GM19397 (cell line): ENCODE data around the gene SASH1.

Experiments used
- ATAC-seq: cut with Tn5 transposase; IDR thresholded peaks from one replicate; pipeline ENCODE4 v1.9.1; 2021; ENCODE audit warnings: mild to moderate bottlenecking, moderate library complexity; ENCODE audit not compliant: unreplicated experiment

Gene SASH1

DNA sequence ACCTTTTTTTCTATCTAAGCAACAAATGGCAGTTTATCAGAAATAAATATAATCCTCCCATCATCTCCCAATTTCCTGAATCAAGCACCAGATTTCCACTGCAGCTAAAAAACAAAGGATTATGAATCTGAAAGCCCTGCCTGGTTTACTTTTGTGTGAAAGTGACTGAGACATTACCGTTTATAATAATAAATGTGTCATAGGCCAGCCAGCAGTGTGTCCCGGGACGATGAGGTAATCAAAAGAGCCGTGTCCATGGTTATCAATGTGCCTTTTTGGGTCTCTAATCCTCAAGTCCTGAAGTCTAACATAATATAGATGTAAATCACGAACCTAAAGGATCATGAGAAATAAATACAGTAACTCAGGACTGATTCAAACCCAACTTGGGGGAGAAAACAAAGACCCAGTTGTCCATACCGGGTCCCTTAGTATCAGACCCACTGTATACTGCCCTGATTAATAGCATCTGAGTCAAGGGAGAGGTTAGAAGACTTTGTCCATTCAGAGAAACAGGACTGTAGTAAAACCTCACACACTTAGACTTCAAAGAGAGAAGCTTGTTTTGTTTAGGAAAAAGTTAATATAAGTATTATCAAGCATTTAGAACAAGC lies 149.1 kb downstream of the SASH1 start:
- no peak for ATAC-seq

DNA sequence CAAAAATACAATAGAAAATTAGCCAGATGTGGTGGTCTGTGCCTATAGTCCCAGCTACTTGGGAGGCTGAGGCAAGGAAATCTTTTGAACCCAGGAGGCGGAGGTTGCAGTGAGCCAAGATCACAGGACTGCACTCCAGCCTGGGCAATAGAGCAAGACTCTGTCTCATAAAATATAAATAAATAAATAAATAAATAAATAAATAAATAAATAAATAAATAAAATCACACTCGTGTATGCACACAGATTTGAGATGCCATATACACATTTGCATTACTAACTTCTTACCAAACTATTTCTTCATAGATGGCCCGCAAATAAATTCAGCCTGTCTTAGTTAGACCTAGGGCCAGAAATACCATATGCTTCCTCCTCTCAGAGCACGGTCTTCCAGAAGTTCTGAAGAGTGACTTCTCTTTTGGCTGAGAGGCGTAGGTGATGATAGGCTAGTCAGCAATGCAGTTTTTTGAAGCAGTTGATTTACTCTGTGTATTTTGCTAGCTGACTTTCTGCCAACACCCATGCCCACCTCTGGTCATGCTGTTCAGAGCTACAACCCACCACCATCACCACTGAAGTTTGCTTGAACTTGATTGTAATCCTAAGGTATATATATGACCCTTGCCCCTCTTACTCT lies 150.1 kb downstream of the SASH1 start:
- no peak for ATAC-seq

DNA sequence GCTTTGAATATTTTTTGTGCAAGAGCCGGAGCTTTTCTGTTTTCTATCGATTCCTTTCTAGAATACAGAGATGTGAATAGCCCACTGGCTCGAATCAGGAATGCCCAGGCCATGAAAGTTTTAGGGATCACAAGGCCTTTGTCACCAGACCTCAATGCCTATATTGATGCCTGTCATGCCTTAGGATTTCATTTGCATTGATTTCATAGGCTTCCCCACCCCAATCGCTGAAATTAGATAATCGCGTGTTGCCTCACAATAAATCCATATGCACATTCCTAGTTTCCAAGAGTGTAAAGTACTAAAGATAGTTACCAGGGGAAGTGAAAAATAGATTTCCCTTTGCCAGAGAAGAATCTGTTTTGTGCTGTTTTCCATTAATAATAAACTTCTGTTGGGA lies 150.8 kb downstream of the SASH1 start:
- ATAC-seq: no peak

DNA sequence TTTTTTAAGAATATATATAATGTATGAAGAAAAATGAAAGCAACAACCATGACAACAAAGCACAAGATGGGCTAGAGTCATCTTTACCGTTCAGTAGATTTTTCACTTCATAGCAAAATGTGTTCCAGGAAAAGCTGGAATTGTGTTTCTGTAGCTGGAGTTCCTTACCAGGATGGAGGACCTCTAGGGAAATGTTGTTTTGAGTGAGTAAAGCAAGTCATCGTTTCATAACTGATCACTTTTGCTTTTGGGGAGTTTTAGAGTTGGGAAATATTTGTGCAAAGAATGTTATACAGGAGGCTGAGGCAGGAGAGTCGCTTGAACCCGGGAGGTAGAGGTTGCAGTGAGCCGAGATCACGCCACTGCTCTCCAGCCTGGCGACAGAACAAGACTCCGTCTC lies 151.6 kb downstream of the SASH1 start:
- ATAC-seq: no peak

DNA sequence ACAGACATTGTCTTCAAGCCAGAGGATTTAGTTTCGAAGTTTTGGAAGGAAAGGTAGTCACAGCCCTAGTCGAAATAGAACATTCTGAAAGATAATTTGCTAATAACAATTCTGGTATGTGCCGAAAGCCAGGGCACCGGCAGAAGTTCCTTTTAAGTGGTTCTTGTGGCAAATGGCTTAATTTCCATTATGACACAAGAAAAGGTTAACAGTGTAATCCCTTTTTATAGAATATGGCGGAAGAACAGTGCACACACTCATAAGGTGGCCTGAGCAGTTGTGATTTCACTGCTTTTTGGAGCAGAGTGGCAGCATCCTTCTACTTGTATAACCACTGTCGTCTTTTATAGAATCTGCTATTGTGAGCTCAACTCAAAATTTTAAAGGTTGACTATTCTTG lies 152.4 kb downstream of the SASH1 start:
- ATAC-seq: no peak

DNA sequence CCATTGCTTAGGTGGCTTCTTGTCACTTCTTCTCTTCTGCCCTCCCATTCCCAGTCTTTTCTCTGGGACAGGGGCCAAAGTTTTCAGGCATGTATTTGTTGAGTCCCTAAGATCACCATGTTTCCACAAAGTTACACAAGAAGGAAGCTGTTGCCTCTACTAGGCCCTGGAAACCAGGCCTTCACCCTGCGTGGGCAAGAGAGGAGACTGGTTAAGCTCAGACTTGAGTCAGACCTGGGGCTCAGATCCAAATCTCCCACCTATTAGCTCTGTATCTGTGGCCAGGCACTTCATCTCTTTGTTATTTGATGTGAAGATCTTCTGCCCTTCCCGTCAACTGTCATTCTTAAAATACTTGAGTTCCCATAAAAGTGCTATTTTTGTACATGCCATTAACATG lies 154.6 kb downstream of the SASH1 start:
- no peak for ATAC-seq

DNA sequence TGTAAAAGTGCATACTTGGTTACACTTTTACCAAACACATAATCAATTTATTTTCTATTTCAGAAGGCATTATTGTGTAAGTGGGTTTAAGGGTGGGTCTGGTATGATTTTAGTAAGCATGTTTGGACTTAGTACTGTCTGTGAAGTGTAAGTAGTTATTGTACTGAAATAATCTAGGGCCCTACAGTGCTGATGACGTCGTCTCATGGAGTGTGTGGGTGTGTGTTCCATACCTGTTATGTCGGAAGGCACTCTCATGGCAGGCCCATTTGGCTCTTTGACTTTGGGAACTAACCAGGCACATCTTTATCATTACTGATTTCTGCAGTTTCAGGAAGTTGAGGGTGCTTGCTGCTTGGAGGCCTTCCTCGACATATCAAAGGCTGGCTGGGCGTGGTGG lies 155.1 kb downstream of the SASH1 start:
- ATAC-seq: no peak

DNA sequence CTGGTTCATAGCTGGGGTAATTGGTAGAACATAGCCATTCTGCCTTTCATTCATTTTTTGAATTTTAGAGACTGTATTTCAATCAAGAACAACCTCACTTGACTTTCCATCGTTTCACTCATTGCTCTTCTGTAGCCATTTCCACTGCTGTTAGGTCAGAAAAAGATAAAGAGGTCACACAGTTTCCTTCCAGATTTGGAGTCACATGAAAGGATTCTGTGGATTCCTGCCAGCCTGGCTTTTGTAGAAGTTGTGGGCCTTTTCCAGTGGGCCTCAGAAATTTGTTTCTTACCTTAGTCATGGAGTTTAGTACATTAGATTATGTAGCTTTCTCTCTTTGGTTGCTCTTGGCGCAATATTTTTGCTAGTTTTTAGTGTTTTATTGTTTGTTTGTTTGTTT lies 157.8 kb downstream of the SASH1 start:
- no peak for ATAC-seq

DNA sequence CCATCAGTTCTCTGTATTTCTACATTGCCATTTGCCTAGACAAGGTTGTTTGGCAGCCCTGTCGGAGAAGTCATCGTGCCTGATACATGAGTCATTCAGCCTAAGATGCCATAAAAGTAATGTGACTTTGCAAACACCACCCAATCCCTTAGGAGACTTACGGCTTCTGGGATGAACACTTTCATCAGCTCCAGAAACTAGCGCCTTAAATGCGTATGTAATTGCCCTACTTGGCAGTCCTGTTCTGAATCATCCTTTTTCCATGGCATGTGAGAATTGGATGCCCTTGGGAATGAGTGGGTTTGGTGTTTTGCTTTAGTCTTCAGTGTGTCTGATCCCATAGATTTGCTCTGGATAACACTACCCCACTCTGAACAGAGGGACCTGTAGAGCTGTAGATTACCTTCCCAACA lies 158.5 kb downstream of the SASH1 start:
- ATAC-seq: no peak

- ATAC-seq: no peak
These were observed 159.6 kb downstream of the SASH1 start for GRCh38 chr6:148502083-148502772.

- ATAC-seq: no peak
These were observed 160.1 kb downstream of the SASH1 start for GRCh38 chr6:148502773-148503135.

DNA sequence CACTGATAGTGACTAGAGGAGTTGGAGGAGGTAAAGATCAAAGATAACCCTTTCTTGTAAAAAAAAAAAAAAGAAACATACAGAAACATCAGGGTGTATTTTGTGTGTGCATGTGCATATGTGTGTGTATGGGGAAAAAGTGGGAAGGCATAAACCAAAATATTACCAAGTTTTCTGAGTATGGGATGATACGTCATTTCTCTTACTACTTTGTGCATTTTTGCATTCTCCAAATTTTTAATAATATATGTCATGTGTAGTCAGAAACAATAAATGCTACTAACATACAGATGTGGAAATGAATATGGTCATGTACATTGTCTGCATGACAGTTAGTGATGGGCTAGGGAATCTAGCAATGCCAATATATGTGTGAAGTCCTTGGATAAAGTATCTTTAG lies 161.1 kb downstream of the SASH1 start:
- ATAC-seq: no peak

DNA sequence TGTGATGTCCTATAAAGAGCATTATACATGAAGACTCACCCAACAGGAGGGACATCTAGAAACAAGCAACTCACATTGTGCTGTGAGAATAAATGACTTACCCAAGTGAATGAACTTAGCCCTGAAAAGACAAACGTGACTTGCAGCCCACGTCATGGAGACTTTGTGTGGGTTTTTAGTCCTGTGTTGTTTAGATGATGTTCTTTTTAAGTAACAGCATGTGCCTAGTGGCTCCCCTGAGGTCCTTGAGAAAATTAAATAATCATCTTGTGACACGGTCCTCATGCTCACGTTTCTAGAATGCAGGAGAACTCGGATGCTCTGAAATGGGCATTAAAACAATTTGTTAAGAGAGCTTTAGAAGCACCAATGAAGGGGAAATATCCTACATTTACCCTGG lies 165.1 kb downstream of the SASH1 start:
- no peak for ATAC-seq

- no peak for ATAC-seq
These were observed 165.9 kb downstream of the SASH1 start for GRCh38 chr6:148508401-148509041.

- ATAC-seq: no peak
These were observed 166.6 kb downstream of the SASH1 start for GRCh38 chr6:148509119-148509799.

DNA sequence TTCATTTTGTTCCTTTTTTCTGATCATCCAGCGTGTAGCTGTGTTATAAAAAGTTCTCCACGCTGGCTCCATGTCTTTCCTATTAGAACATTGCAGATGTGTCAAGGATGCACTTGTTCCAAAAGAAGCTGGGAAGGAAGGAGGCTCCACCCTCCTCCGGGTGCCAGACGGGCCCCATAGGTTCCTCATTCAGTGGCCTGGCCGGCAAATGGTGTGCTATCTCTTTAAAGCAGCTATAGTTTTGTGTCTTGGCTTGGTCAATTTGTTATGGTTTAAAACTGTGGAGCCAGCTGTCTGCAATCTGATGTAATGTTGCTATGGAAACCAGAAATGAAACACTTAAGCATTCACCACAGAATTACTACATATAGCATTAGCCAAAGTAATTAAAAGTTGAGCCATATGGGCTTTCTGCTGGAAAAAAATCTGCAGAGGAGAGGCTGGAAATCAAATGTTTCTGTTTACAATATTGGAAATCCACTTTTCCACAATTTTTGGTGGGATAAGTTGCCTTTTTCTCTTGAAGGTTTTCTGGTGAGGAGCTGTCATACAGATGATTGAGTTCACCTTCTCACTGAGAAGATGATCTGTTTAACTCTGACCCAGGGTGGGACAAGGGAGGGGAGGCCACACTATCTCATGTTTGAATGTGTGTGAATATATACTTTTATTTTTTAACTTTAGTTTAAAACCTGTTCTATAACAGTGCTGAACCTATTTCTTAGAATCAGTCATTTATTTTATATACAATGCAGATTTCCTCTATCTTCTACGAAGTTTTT lies 167.4 kb downstream of the SASH1 start:
- peak; percentile 79 for ATAC-seq

GRCh38 chr6:148513145-148514071 lies 170.8 kb downstream of the SASH1 start:
- ATAC-seq: no peak

DNA sequence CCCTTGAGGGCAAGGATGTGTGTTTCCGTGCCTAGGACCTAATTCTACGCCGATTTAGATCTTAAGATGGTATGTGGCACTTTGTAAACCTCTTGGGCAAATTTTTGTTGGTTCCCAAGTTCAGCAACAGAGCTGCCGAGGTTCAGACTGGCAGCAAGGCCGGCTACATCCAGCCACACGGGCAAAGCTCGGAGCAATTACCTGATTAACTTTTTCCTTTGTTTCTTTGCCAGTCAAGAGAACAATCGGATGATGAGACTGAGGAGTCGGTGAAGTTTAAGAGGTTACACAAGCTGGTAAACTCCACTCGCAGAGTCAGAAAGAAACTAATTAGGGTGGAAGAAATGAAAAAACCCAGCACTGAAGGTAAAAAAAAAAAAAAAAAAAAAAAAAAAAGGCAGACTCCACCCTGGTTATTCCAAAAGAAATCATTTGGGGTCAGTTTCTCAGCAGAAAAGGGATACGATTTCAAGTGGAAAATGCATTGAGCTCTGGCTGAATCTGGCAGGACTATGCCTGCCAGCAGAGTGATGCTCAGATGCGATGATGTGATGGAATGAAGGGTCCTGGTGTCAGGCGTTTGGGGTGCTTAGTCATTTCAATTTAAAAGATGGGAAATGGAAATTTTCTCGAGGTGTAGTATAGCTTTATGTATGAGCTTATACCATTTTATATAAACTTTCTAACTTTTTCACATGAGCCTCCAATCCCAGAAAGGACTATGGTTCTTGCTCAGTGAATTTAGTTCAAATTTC lies 171.6 kb downstream of the SASH1 start:
- no peak for ATAC-seq

- no peak for ATAC-seq
These were observed 173.6 kb downstream of the SASH1 start for GRCh38 chr6:148516217-148516616.
